Skeletal muscle satellite cell (primary cell): ENCODE data around the gene CHRDL2.
A peak's percentile ranks its signal among the peaks of the same experiment; 100 is the strongest.

ENCODE experiments used
- H3K27me3 ChIP-seq: 2 replicates; pipeline ENCODE4 v1.7.0; 2013; ENCODE audit warnings: low read length; ENCODE audit not compliant: control insufficient read depth, insufficient read depth
- H3K36me3 ChIP-seq: 2 replicates; pipeline ENCODE4 v1.7.0; 2013; ENCODE audit warnings: mild to moderate bottlenecking, control low read depth, low read length; ENCODE audit not compliant: insufficient read depth
- H3K4me1 ChIP-seq: 2 replicates; pipeline ENCODE4 v1.7.0; 2013; ENCODE audit warnings: low read length; ENCODE audit not compliant: control insufficient read depth, insufficient read depth
- H3K4me2 ChIP-seq: 2 replicates; pipeline ENCODE4 v1.7.0; 2013; ENCODE audit warnings: mild to moderate bottlenecking, low read length
- H3K4me3 ChIP-seq: 2 replicates; pipeline ENCODE4 v1.7.0; 2013; ENCODE audit warnings: low read length
- H3K9ac ChIP-seq: 2 replicates; pipeline ENCODE4 v1.7.0; 2013; ENCODE audit warnings: mild to moderate bottlenecking, low read depth, low read length, moderate library complexity
- H3K9me3 ChIP-seq: replicated peaks from 2 replicates; pipeline ENCODE4 v1.7.0; 2013; ENCODE audit warnings: mild to moderate bottlenecking, control low read depth, low read length

Gene CHRDL2

DNA sequence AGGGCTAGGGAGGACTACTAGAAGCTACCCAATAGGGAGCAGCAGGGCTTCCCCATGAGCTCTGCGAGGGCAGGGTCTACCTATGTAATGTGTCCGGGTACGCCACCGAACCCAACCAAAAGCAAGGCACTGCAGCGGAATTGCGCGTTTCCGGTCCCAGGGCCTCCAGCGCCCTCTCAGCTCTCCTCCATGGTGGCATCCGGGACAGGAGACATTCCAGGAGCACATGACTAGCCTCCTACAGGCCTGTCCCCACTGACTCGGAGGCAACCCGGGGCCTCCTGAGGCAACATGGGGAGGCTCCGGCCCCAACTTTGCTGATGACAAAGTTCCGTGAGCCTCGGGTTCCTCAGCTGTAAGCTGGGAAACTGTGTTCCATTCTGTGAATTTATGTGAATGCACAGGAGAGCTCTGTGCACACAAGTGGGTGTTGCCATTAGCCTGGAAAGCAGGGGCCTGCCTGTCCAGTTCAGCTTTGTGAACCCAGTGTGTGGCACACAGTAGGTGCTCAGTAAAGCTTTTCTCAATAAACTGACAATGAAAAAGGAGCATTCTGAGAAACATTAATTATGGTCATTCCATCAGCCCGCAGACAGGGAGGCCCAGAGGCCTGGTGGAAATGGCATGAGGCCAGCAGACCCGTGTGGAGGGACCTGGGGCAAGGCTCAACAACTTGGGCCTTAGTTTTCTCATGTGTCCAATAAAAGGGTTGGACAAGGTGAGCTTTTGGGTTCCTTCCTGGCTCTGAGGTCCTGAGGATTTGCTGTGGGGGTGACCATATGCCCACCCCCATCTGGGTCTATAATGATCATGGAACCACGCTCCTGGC, 50.3 kb downstream of the CHRDL2 start:
- H3K36me3 ChIP-seq: no peaks in the 10 kb centered on the region
- no peaks in the 10 kb centered on the region for H3K27me3 ChIP-seq
- H3K4me2 ChIP-seq: no peak overlapping the region
- no peak overlapping the region for H3K9ac ChIP-seq
- H3K9me3 ChIP-seq: no peaks in the 10 kb centered on the region
- peaks cover 21% of the 10 kb centered on the region for H3K4me1 ChIP-seq
- H3K4me3 ChIP-seq: no peak overlapping the region

DNA sequence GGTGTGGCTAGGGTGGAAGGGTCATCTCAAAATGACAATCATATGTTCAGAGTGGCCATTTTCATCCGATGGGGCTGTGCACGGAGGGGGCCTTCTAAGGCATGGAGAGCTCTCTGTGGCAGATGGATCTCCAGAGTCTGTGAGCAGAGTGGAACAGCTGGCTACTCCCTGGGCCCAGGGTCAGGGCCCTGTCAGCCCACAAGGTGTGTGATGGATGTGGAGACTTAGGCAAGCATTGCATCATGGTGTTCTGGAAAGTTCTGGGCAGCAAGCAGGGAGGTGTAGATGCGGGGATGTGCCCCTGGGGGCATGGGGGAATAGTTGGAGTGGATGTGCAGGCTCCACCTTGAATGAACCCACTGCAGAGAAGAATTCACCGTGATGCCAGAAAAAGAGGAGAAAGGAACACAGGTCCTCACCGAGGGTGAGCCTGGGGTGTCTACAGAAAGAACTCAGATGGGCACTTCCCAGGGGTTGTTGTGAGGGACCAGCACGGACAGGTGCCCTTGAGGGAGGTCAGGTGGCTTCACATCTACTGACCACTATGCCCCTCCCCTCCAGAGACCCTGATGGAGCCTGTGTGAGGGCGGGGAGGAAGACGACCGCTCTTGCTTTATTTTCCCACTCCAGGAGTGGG, 51.1 kb downstream of the CHRDL2 start:
- no peaks in the 10 kb centered on the region for H3K27me3 ChIP-seq
- no peak overlapping the region for H3K9ac ChIP-seq
- H3K4me3 ChIP-seq: no peak overlapping the region
- no peaks in the 10 kb centered on the region for H3K36me3 ChIP-seq
- no peak overlapping the region for H3K4me2 ChIP-seq
- H3K4me1 ChIP-seq: peaks cover 21% of the 10 kb centered on the region
- H3K9me3 ChIP-seq: no peaks in the 10 kb centered on the region

DNA sequence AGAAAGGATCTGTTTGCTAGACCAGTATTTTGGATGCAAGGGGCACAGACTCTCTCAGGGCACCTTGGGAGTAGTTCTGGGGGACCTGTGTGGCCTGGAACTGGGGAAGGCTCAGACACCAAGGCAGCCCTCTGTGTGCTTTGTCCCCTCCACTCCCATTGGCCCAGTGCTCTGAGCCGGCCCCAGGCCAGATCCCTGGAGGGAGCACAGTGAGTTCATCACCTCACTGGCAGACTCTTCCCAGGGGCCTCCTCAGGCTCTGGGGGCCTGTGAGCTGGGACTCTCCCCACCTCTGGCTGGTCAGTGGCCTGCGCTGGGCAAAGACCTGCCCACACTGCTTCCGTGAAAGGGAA, 51.7 kb downstream of the CHRDL2 start:
- H3K4me1 ChIP-seq: peaks cover 21% of the 10 kb centered on the region
- no peaks in the 10 kb centered on the region for H3K27me3 ChIP-seq
- H3K4me3 ChIP-seq: no peak overlapping the region
- H3K36me3 ChIP-seq: no peaks in the 10 kb centered on the region
- H3K9ac ChIP-seq: no peak overlapping the region
- H3K9me3 ChIP-seq: no peaks in the 10 kb centered on the region
- H3K4me2 ChIP-seq: no peak overlapping the region

DNA sequence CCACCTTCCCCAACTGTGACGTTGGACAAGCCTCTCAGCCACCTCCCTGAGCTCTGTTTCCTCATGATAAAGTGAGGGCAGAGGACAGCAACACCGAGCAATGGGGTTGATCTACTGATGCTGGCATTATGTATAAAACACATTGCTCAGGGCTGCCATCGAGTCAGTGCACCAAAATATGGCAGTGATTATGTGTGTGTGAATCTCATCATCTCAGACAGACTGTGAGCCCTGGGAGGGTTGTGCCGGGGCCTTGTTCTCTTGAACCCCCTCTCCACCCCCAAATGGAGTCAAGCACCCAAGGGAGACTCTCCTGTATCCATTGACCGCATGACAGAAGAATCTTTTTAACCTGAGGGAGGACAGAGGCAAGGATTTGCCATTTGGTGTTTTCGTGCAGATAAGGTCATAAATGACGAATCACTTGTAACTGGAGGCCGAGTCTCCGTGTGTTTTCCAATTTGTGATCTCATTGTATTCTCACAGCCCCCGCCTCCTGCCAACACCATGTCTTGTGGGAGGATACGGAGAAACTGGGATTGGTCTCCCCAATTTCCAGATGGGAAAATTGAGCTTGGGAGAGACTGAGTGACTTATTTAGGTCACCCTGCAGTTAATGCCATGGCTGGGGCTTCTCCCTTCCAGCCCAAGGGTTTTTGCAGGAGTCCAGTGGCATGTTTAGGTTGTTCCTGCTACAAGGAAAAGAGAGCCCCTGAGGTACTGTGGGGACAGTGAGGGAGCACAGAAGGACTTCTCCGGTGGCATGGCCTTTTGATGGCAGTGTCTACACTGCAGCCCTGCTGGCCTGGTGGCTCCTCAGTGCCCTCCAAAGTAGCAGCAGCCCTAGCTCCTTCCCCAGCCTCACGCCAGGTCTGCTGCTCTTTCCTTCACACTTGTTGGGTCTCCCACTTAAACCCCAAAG, 52.4 kb downstream of the CHRDL2 start:
- Histone ChIP-seq H3K4me1 (peaks cover 20% of the 10 kb centered on the region), H3K9me3 (no peaks in the 10 kb centered on the region), H3K36me3 (no peaks in the 10 kb centered on the region), H3K27me3 (no peaks in the 10 kb centered on the region), H3K9ac (no peak overlapping the region), H3K4me3 (no peak overlapping the region), H3K4me2 (no peak overlapping the region)

DNA sequence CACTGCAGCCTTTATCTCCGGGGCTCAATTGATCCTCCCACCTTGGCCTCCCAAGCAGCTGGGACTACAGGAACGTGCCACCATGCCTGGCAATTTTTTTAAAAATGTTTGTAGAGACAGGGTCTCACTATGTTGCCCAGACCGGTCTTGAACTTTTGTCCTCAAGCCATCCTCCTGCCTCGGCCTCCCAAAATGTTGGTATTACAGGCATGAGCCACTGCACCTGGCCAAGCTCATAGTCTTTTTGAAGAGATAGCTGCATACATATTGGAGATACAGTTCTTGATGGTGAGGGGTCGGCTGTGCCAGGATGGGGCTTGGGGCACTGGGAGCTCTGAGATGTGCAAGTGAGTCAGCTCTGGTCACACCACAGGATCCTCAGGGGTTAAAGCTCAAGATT, 53.2 kb downstream of the CHRDL2 start:
- H3K4me3 ChIP-seq: no peak overlapping the region
- H3K9ac ChIP-seq: no peak overlapping the region
- H3K36me3 ChIP-seq: no peaks in the 10 kb centered on the region
- no peaks in the 10 kb centered on the region for H3K9me3 ChIP-seq
- H3K4me2 ChIP-seq: no peak overlapping the region
- H3K4me1 ChIP-seq: peaks cover 22% of the 10 kb centered on the region
- H3K27me3 ChIP-seq: no peaks in the 10 kb centered on the region

DNA sequence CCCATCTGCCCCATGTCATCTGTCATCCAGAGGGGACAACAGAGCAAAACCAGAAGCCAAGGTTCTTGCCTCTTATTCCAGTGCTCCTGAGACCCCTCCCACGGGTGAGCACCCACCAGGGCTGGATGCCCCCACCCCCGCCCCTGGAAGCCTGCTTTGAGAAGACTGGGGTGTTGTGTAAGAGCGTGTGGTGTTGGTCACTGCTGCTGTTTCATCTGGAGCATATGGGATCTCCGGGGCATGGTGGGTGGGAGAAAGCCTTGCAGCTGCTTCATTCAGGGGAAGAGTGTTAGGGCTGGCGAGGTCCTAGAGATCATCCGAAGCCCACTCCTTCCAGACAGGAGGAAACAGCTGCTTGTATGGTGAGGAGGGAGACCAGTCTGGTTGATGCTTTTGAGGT, 54.1 kb downstream of the CHRDL2 start:
- no peaks in the 10 kb centered on the region for H3K27me3 ChIP-seq
- H3K4me1 ChIP-seq: peaks cover 29% of the 10 kb centered on the region
- no peaks in the 10 kb centered on the region for H3K9me3 ChIP-seq
- no peak overlapping the region for H3K9ac ChIP-seq
- no peak overlapping the region for H3K4me2 ChIP-seq
- no peaks in the 10 kb centered on the region for H3K36me3 ChIP-seq
- H3K4me3 ChIP-seq: no peak overlapping the region

DNA sequence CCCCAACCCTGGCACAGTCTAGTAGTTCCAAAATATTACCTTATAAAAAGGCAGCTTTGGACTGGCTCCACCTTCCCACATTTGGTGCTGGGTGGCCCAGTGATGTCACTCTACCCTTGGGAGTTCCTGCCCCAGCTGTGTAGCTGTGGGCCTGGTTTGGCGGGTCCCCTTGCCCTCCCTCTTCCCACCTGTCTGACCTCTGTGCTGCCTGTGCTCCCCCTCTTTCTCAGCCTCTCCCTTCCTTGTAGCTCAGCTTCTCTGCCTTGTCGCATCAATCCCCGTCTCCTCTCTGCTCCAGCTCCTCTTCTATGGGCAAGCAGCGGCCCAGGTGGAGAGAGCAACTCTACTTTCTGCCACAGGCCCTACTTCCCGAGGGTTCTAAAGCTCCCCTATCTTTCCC, 54.6 kb downstream of the CHRDL2 start:
- no peak overlapping the region for H3K4me2 ChIP-seq
- no peaks in the 10 kb centered on the region for H3K36me3 ChIP-seq
- H3K9ac ChIP-seq: no peak overlapping the region
- no peaks in the 10 kb centered on the region for H3K27me3 ChIP-seq
- H3K4me3 ChIP-seq: no peak overlapping the region
- peaks cover 35% of the 10 kb centered on the region for H3K4me1 ChIP-seq
- H3K9me3 ChIP-seq: no peaks in the 10 kb centered on the region

DNA sequence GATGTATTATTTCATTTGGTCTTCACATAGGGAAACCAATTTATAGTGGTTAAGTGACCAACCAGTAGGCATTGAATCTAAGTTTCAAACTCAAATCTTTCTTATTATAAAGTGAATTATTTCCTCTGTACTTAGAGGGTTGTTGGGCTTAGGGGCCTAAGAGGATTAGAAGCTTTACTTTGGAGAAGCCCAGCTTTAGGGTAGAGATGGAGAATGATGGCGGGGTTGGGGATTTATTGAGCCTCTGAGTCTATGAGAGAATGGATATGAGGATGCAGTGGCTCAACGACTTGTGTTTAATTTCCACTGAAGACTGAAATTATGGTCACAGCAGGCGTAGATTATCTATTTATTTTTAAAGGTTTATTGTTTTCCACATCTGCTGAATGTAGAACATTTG, 55.5 kb downstream of the CHRDL2 start:
- Histone ChIP-seq H3K9me3 (no peaks in the 10 kb centered on the region), H3K36me3 (no peaks in the 10 kb centered on the region), H3K4me1 (peaks cover 39% of the 10 kb centered on the region), H3K27me3 (no peaks in the 10 kb centered on the region), H3K4me3 (no peak overlapping the region), H3K9ac (no peak overlapping the region), H3K4me2 (no peak overlapping the region)

DNA sequence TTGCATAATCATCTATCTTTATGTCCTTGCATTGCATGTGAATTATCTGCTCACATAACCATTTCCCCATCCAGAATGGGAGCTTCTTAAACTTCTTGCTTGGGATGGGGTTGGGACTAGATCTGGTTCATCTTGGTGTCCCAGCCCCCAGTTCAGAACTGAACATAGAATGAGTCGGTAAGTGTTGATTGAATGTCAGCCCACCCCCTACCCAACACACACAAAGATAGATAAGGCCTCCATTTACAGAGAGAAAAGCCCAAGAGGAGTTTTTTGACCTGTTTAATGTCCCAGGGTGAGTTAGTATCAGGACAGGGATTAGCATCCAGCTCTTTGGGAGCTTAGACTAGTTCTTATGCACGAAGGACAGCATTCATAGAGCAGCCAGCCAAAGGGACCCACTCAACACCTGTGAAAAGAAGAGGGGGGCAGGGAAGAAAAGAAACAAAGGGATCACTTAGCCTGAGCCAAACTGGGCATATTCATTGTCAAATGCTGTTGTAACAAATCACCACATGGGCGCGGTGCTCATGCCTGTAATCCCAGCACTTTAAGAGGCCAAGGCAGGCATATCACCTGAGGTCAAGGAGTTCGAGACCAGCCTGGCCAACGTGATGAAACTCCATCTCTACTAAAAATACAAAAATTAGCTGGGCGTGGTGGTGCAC, 57.4 kb downstream of the CHRDL2 start:
- peak overlapping the region; percentile 43 for H3K4me2 ChIP-seq
- no peaks in the 10 kb centered on the region for H3K36me3 ChIP-seq
- H3K9ac ChIP-seq: peak overlapping the region; percentile 83
- no peaks in the 10 kb centered on the region for H3K9me3 ChIP-seq
- peaks cover 39% of the 10 kb centered on the region for H3K4me1 ChIP-seq
- H3K4me3 ChIP-seq: peak overlapping the region; percentile 4
- H3K27me3 ChIP-seq: no peaks in the 10 kb centered on the region

DNA sequence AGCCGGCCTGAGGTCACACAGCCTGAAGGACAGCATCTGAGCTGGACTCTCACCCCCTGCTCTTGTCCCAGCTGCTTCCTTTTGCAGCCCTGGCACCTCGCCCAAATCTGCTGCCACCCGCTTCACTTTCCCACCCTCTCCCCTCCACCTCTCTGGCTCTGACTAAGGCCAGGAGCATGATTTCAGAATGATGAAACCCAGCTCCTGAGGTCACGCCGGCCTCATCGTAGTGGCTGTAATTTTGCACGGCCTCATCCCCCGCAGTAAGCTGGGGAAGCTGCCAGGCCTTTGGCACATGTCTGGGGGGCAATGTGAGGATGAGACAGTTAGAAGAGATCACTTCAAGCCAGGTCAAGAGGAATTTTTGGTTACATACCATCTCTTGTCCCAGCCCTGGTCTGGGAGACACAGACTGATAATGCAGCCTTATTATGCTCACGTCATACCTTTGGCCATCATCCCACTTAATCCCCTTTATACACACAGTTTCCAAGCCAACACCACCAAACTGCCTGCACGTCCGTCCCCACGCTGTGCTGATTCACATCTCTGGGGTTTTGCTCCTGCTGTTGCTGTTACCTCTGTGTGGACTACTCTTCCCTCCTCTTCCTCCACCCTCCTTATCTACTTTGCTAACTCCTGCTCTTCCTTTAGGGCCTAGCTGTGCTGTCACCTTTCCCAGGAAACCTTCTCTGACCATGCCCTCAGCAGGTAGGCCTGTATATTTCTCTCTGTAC, 58.1 kb downstream of the CHRDL2 start:
- Histone ChIP-seq H3K4me1 (peaks cover 33% of the 10 kb centered on the region), H3K27me3 (no peaks in the 10 kb centered on the region), H3K4me3 (peak overlapping the region; percentile 19), H3K9ac (peak overlapping the region; percentile 83), H3K4me2 (peak overlapping the region; percentile 58), H3K9me3 (no peaks in the 10 kb centered on the region), H3K36me3 (no peaks in the 10 kb centered on the region)
